ENCODE data around the gene LHX2. TPM values are rescaled to one million over a fixed set of nuclear protein-coding genes. Genes with fewer than 3 reads are reported as not detected.
A peak's percentile ranks its signal among the peaks of the same experiment; 100 is the strongest.

Gene LHX2
- total and polyA plus RNA-seq, 2 experiments from 2014 or later = 1.7 TPM; not detected in 1

GRCh38 chr9:124009531-124010217 is 1.9 kb upstream of the LHX2 start:
- Histone ChIP-seq H3K9me2 (ENCODE audit: insufficient read depth) (no peaks in the 10 kb centered on the region), H3K36me3 (ENCODE audit: insufficient read depth) (no peaks in the 10 kb centered on the region), H3F3A (replicated peaks; ENCODE audit: low read depth) (peaks cover 54% of the 10 kb centered on the region), H4K20me1 (replicated peaks; ENCODE audit: insufficient read depth) (peaks cover 40% of the 10 kb centered on the region), H3K4me3 (peak overlapping the region; percentile 71), H3K79me2 (replicated peaks; ENCODE audit: insufficient read depth) (no peaks in the 10 kb centered on the region), H2AFZ (peak overlapping the region; percentile 91; the same call in 1 of the 2 replicates), H3K4me2 (peak overlapping the region; percentile 90), H3K27me3 (ENCODE audit: insufficient read depth) (peaks cover 99% of the 10 kb centered on the region), H3K4me1 (ENCODE audit: insufficient read depth) (peaks cover 46% of the 10 kb centered on the region), H3K27ac (ENCODE audit: low read depth) (no peak overlapping the region)
- no peaks in the 10 kb centered on the region; the same call in 2 of the 3 replicates for H3K36me3 Mint-ChIP-seq (ENCODE audit: low read depth)
- peak overlapping the region; percentile 67 for H3K4me3 Mint-ChIP-seq
- ATAC-seq (no peak), DNase-seq (ENCODE audit: low spot score) (no peak)
- TF ChIP-seq EZH2phosphoT487 (IDR thresholded peaks at IDR 0.05; ENCODE audit: unreplicated experiment) (peak; percentile 9), ZNF462 (CRISPR knock-in tag; IDR thresholded peaks at IDR 0.05) (no peak), EZH2 (IDR thresholded peaks at IDR 0.05; ENCODE audit: low read depth, unreplicated experiment) (peak; percentile 58)
- peaks cover 4% of the 10 kb centered on the region; the same call in 2 of the 3 replicates for H3K9me3 Mint-ChIP-seq
- no peak overlapping the region for H3K27ac Mint-ChIP-seq
- peaks cover 56% of the 10 kb centered on the region for H3K4me1 Mint-ChIP-seq
- peaks cover 96% of the 10 kb centered on the region for H3K27me3 Mint-ChIP-seq (ENCODE audit: insufficient read depth, low read depth, poor library complexity)

GRCh38 chr9:124010303-124010664 is 1.3 kb upstream of the LHX2 start:
- Mint-ChIP-seq H3K4me3 (peak overlapping the region; percentile 67), H3K27ac (no peak overlapping the region), H3K27me3 (ENCODE audit: insufficient read depth, low read depth, poor library complexity) (peaks cover 96% of the 10 kb centered on the region), H3K9me3 (peaks cover 4% of the 10 kb centered on the region; the same call in 2 of the 3 replicates), H3K36me3 (ENCODE audit: low read depth) (no peaks in the 10 kb centered on the region; the same call in 2 of the 3 replicates), H3K4me1 (peaks cover 51% of the 10 kb centered on the region)
- Histone ChIP-seq H3K36me3 (ENCODE audit: insufficient read depth) (no peaks in the 10 kb centered on the region), H3F3A (replicated peaks; ENCODE audit: low read depth) (peaks cover 52% of the 10 kb centered on the region; the same call in 1 of the 2 replicates), H3K4me1 (ENCODE audit: insufficient read depth) (peaks cover 41% of the 10 kb centered on the region), H4K20me1 (replicated peaks; ENCODE audit: insufficient read depth) (peaks cover 39% of the 10 kb centered on the region), H3K27ac (ENCODE audit: low read depth) (no peak overlapping the region), H3K27me3 (ENCODE audit: insufficient read depth) (peaks cover 99% of the 10 kb centered on the region), H3K9me2 (ENCODE audit: insufficient read depth) (no peaks in the 10 kb centered on the region), H3K4me3 (peak overlapping the region; percentile 50; the same call in 1 of the 2 replicates), H3K4me2 (peak overlapping the region; percentile 72), H3K79me2 (replicated peaks; ENCODE audit: insufficient read depth) (no peaks in the 10 kb centered on the region), H2AFZ (no peak overlapping the region)
- no peak for DNase-seq (ENCODE audit: low spot score)
- TF ChIP-seq ZNF114 (CRISPR knock-in tag; IDR thresholded peaks at IDR 0.05) = no peak
- peak; percentile 77 for TF ChIP-seq EZH2 (IDR thresholded peaks at IDR 0.05; ENCODE audit: low read depth, unreplicated experiment)
- TF ChIP-seq REST (IDR thresholded peaks at IDR 0.05; ENCODE audit: unreplicated experiment) = no peak
- peak; percentile 49 for TF ChIP-seq EZH2phosphoT487 (IDR thresholded peaks at IDR 0.05; ENCODE audit: unreplicated experiment)
- no peak for TF ChIP-seq CTCF (conservative IDR thresholded peaks at IDR 0.05; ENCODE audit: low read depth in 2 of 2)
- TF ChIP-seq ETS1 (IDR thresholded peaks at IDR 0.05) = no peak
- no peak for ATAC-seq

Data from GM23338 (cell line).